ENCODE data around the gene DES.

GRCh38 chr2:219422952-219423534 is 4.9 kb downstream of the DES start:
- no peak for TF ChIP-seq CTCF (IDR thresholded peaks at IDR 0.05; ENCODE audit: extremely low read depth in 1 of 2, insufficient read depth in 1 of 2, low read depth in 1 of 2, low read length in 2 of 2)
- no peak for TF ChIP-seq POLR2A (IDR thresholded peaks at IDR 0.05; ENCODE audit: low read depth, low read length)
- no peak for TF ChIP-seq EZH2 (IDR thresholded peaks at IDR 0.05; ENCODE audit: borderline replicate concordance, low read depth, low read length, severe bottlenecking)
- no peak for TF ChIP-seq POLR2AphosphoS5 (IDR thresholded peaks at IDR 0.05; ENCODE audit: insufficient read depth, low read depth, low read length)
- TF ChIP-seq MAX (IDR thresholded peaks at IDR 0.05; ENCODE audit: insufficient read depth, insufficient read length) = no peak
- TF ChIP-seq FOS (IDR thresholded peaks at IDR 0.05; ENCODE audit: borderline replicate concordance, insufficient read depth, low read length) = no peak
- no peak for TF ChIP-seq JUN (IDR thresholded peaks at IDR 0.05; ENCODE audit: borderline replicate concordance, insufficient read depth, insufficient read length, low read depth)
- TF ChIP-seq GATA2 (IDR thresholded peaks at IDR 0.05; ENCODE audit: insufficient read depth, insufficient read length, low read depth, low read length) = no peak
